Kidney epithelial cell (primary cell): ENCODE measurements around the gene HES2. TPM values are rescaled to one million over a fixed set of nuclear protein-coding genes. Genes with fewer than 3 reads are reported as not detected.
"Not testable (repeated sequence)": the region's sequence is repeated elsewhere in the genome, so short reads cannot be mapped to it uniquely, and the experiment has no call there.

Source experiments
- DNase-seq: peaks from one replicate; pipeline ENCODE4 v3.0.0-alpha.2; 2010; ENCODE audit warnings: low read depth
- H3K27me3 ChIP-seq: 2 replicates; pipeline ENCODE4 v1.6.0; 2011; ENCODE audit warnings: low read length; ENCODE audit not compliant: control insufficient read depth, insufficient read depth
- H3K36me3 ChIP-seq: 2 replicates; pipeline ENCODE4 v1.5.1; 2011; ENCODE audit warnings: low read length; ENCODE audit not compliant: control insufficient read depth, insufficient read depth
- H3K4me3 ChIP-seq: 2 replicates; pipeline ENCODE4 v1.5.1; 2011; ENCODE audit warnings: low read depth, mild to moderate bottlenecking, control low read depth, low read length
- total RNA-seq: library from RNA; depleted of rRNA; stranded (reverse); fragments of >200 nt; gene quantifications from 2 replicates; pipeline ENCODE4 v1.2.3, GENCODE V29; 2015
- TF ChIP-seq, protein P1 (sequence below): IDR thresholded peaks from 2 replicates; pipeline ENCODE4 v1.5.1; 2011; ENCODE audit warnings: mild to moderate bottlenecking, moderate library complexity, low read length, control low read depth, inconsistent platforms; ENCODE audit not compliant: insufficient read depth, poor library complexity, severe bottlenecking

The HES2 gene
- total RNA-seq, 1 donor from 2014 or later = 15.9 TPM

- no peak for DNase-seq
- peaks cover 31% of the 10 kb centered on the region for H3K27me3 ChIP-seq
Measured at GRCh38 chr1:6435547-6435946, 15.8 kb upstream of the HES2 start.

DNA sequence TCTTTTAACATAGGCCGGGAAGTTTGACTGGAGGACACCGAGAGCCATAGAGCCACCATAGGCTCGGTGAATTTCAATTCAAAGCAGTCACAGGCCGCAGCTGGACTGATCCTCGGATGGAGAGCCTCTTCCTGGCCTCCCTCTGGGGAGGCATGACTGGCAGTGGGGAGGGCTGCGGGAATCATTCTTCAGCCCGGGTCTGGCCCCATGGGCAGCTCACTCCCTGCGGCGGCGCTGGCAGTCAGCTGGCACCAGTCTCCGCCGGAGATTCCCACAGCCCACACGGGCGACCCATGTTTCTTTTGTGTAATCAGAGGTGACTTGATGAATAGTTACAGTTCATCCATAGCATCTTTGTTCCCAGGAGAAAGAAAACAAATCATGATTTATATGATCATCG, 15.4 kb upstream of the HES2 start:
- H3K27me3 ChIP-seq = peaks cover 31% of the 10 kb centered on the region
- no peaks in the 10 kb centered on the region for H3K36me3 ChIP-seq
- TF ChIP-seq, protein P1, sequence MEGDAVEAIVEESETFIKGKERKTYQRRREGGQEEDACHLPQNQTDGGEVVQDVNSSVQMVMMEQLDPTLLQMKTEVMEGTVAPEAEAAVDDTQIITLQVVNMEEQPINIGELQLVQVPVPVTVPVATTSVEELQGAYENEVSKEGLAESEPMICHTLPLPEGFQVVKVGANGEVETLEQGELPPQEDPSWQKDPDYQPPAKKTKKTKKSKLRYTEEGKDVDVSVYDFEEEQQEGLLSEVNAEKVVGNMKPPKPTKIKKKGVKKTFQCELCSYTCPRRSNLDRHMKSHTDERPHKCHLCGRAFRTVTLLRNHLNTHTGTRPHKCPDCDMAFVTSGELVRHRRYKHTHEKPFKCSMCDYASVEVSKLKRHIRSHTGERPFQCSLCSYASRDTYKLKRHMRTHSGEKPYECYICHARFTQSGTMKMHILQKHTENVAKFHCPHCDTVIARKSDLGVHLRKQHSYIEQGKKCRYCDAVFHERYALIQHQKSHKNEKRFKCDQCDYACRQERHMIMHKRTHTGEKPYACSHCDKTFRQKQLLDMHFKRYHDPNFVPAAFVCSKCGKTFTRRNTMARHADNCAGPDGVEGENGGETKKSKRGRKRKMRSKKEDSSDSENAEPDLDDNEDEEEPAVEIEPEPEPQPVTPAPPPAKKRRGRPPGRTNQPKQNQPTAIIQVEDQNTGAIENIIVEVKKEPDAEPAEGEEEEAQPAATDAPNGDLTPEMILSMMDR = no peak
- no peak for DNase-seq
- H3K4me3 ChIP-seq = no peak overlapping the region

More at GRCh38 chr1:6435547-6435946, 15.8 kb upstream of the HES2 start:
- H3K4me3 ChIP-seq = no peak overlapping the region
- TF ChIP-seq, protein P1 = no peak
- no peaks in the 10 kb centered on the region for H3K36me3 ChIP-seq

DNA sequence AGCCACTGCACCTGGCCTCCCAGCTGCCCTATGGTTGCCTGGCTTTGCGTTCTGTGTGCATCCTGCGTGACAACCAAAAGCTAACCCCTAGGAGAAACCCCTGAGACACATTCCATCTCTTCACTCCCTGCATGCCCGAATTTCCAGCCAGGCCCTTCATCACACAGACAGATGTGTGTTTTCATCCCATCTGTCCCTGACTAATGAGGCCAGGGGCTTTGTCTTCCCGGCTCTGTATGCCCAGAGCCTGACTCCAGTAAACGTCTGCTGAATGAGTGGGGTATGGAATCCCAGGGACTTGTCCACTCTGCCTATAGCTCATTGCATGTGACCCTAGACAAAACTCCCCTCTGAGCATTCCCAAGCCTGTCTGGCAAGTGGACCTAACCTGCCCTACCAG, 14.5 kb upstream of the HES2 start:
- peaks cover 33% of the 10 kb centered on the region for H3K27me3 ChIP-seq
- no peaks in the 10 kb centered on the region for H3K36me3 ChIP-seq
- no peak for DNase-seq
- TF ChIP-seq, protein P1 = no peak
- no peak overlapping the region for H3K4me3 ChIP-seq

DNA sequence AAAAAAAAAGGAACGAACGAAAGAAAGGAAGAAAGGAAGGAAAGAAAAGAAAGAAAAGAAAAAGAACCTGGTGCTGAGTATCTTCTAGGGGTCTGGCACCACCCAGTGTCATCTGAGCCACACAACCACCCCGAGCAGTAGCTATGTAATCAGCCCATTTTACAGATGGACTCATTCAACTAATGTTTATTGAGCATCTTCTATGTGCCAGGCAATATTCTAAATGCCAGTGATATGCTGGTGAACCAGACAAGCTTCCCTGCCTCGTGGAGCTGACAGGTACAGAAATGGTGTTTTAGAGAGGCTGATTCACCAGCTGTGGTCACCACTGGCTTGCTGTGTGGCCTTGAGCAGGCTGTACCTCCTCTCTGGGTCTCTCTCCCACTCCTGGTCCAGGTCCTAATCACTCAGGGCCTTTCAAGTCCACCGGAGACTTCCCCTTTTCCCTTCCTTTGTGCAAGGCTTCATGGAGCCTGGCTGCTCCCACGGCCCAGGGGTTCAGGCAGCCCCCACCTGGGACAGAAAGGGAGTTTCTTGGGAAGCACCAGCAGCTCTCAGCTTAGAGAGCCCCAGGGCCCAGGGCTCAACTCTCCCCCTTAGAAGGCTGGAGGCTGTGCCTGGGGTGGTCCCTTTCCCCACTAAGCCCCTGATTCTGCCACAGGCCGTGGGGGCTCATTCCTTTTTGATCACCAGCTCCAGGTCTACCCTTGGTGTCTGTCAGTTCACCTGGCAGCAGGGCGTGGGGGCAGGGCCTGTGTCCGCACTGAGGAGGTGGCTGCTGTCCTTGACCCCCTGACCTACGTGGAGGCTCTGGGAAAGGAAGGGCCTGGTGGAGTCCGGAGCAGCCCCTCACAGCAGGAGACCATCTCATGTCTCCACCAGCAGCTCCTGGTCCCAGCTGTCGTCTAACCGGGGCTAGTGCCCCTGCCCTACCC, 12.2 kb upstream of the HES2 start:
- not testable (repeated sequence) for H3K4me3 ChIP-seq, DNase-seq, H3K36me3 ChIP-seq
- peaks cover 32% of the 10 kb centered on the region for H3K27me3 ChIP-seq

DNA sequence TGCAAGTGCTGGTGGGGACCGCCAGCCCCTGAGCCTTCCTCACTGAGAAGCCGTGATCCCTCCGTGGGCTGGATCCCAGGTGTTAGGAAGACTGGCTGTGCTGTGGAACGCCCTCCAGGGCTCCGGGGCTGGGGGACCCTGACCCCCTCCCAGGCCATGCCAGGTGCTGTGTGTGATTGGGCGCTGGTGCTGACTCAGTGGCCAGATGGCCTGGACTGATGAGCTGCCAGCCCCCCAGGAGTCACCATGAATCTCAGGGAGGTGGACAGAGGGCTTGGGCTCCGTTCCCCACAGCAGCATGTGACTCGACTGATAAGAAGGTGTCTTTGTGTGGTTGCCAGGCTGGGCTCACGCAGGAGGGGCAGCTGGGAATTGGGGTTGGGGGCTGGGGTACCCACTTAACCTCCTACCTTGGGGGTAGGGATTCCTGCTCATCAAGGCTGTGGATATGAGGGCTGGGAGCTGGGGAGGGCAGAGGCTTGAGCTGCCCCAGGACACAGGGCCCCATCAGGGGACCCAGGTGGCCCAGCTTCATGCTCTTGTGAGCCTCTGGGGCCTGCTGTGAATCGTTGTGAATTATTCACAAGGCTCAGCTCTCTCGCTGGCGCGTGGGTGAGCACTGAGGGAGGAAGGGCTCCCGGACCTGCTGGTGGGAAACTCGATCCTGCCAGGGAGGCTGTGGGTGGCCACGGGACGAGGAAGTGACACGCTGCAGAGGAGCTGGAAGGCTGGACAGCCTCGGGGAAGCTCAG, 10.1 kb upstream of the HES2 start:
- not testable (repeated sequence) for H3K4me3 ChIP-seq, H3K36me3 ChIP-seq, DNase-seq
- peaks cover 44% of the 10 kb centered on the region for H3K27me3 ChIP-seq

GRCh38 chr1:6428453-6428852, 8.7 kb upstream of the HES2 start:
- not testable (repeated sequence) for H3K4me3 ChIP-seq, H3K36me3 ChIP-seq, DNase-seq
- peaks cover 51% of the 10 kb centered on the region for H3K27me3 ChIP-seq
